ENCODE results near the gene LPIN3. TPM values are rescaled to one million over a fixed set of nuclear protein-coding genes. Genes with fewer than 3 reads are reported as not detected.

LPIN3 gene
- total RNA-seq, 1 experiment from 2014 or later, result 18.5 TPM

DNA sequence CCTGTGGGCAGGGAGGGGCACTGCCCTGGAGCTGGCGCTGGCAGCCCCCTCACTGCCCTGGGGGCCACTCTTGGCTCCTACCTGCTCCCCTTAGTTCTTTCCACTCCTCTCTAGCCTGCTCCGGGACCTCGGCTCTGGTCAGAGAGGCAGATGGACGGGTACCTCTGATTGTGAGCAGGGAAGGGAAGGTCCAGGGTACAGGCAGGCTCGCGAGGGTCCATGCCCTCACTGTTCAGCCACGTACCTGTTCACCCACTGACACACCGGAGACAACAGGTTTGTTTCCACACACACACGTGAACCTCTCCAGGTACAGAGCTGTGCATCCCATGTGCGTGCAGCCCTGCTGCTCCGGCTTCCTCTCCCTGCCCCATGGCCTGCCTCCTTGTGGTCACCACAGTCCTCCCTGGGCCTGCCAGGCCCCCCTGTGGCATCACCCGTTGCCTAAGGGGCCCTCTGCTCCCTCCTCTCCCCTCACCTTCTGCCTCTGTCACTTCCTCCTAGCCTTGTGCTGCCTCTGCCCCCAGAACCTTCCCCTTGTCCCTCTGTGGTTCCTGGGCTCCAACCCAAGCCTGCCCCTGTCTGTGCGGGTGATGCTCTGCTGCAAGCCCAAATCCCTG lies 23.7 kb downstream of the LPIN3 start:
- Histone ChIP-seq H3K27me3 (ENCODE audit: insufficient read depth, low read length) (no peaks in the 10 kb centered on the region), H3K4me3 (replicated peaks in 1 of 2; ENCODE audit: low read depth in 1 of 2, low read length in 2 of 2) (no peak overlapping the region), H2AFZ (ENCODE audit: low read depth, low read length, poor library complexity, severe bottlenecking) (no peak overlapping the region), H3K36me3 (ENCODE audit: control insufficient read depth in 1 of 2, insufficient read depth in 2 of 2, low read length in 2 of 2) (no peaks in the 10 kb centered on the region), H4K20me1 (ENCODE audit: insufficient read depth) (no peaks in the 10 kb centered on the region), H3K9me2 (ENCODE audit: insufficient read depth) (no peaks in the 10 kb centered on the region), H3K79me2 (ENCODE audit: insufficient read depth, low read length) (no peaks in the 10 kb centered on the region), H3K9me3 (ENCODE audit: control insufficient read depth in 1 of 2, insufficient read depth in 1 of 2, low read depth in 1 of 2, low read length in 2 of 2) (no peaks in the 10 kb centered on the region), H3K27ac (ENCODE audit: low read depth, low read length) (no peak overlapping the region), H3K4me2 (ENCODE audit: low read length) (no peak overlapping the region), H3K4me1 (ENCODE audit: control insufficient read depth in 1 of 2, insufficient read depth in 2 of 2, low read length in 2 of 2) (no peaks in the 10 kb centered on the region), H3K9ac (ENCODE audit: low read length) (no peak overlapping the region)
- ChIA-PET CTCF (no interaction called here), RAD21 (ENCODE audit: low non-redundant PET in 1 of 2, low total read pairs in 2 of 2, uncharacterized antibody in 2 of 2, unreplicated experiment in 2 of 2) (no interaction called here), POLR2A (no interaction called here)
- no TSS peak for BruUV-seq (replicated peaks)
- DNase-seq (ENCODE audit: low read depth, low spot score), result no peak
- ATAC-seq, result peak; percentile 27; the same call in 1 of the 2 replicates
- TF ChIP-seq, protein P1, sequence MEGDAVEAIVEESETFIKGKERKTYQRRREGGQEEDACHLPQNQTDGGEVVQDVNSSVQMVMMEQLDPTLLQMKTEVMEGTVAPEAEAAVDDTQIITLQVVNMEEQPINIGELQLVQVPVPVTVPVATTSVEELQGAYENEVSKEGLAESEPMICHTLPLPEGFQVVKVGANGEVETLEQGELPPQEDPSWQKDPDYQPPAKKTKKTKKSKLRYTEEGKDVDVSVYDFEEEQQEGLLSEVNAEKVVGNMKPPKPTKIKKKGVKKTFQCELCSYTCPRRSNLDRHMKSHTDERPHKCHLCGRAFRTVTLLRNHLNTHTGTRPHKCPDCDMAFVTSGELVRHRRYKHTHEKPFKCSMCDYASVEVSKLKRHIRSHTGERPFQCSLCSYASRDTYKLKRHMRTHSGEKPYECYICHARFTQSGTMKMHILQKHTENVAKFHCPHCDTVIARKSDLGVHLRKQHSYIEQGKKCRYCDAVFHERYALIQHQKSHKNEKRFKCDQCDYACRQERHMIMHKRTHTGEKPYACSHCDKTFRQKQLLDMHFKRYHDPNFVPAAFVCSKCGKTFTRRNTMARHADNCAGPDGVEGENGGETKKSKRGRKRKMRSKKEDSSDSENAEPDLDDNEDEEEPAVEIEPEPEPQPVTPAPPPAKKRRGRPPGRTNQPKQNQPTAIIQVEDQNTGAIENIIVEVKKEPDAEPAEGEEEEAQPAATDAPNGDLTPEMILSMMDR (IDR thresholded peaks at IDR 0.05 in 2 of 3, conservative IDR thresholded peaks at IDR 0.05 in 1 of 3; ENCODE audit: borderline replicate concordance in 1 of 3, insufficient read depth in 1 of 3, low read depth in 2 of 3, low read length in 2 of 3), result 0 out of 6 replicates have a peak, but pooled peaks of 1 of the 3 experiments have one; percentile 8
- TF ChIP-seq POLR2AphosphoS5 (IDR thresholded peaks at IDR 0.05; ENCODE audit: low read depth, low read length) (no peak), ZFX (IDR thresholded peaks at IDR 0.05) (no peak)
- intact Hi-C loops (cut with micrococcal nuclease), result no loop called here

DNA sequence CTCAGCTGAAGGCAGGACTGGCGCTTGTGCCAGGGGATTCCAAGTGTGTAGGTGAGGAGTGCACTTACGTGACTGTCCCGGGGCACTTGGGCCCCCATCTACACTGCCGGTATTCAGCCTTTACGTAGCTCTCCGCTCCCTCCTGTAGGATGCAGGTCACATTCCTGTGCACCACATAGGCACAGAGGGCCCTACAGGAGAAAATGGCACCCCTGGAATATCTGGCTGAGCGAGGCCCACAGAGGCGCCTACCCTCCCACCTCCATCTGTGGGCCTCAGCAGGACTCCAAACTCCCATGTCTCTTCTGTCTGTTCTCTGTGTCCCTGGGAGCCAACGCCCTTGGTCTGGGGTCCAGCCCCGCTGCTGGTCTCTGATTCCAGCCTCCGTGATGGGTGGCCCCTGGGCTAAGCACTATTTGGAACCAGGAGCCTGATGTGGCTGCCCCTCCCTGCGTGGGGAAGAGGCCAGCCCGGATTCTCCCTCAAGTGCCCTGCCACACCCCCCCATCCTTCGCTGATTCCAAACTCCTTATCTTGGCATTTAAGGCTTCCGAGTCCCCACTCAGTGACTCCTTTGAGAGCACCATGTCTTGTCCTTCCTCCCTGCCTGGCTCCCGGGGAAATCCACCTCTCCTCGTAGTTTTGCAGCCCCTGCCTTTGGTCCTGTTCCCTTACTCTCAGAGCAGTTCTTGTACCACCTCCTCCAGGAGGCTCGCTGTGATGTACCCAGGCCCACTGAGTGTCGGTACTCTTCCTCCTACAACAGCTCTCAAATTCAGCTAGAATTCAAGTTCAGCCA lies 24.5 kb downstream of the LPIN3 start:
- no peaks in the 10 kb centered on the region for H3K36me3 ChIP-seq (ENCODE audit: control insufficient read depth in 1 of 2, insufficient read depth in 2 of 2, low read length in 2 of 2)
- no peak overlapping the region for H3K4me2 ChIP-seq (ENCODE audit: low read length)
- no peak for DNase-seq (ENCODE audit: low read depth, low spot score)
- H3K4me3 ChIP-seq (replicated peaks in 1 of 2; ENCODE audit: low read depth in 1 of 2, low read length in 2 of 2), result no peak overlapping the region
- no peaks in the 10 kb centered on the region for H3K4me1 ChIP-seq (ENCODE audit: control insufficient read depth in 1 of 2, insufficient read depth in 2 of 2, low read length in 2 of 2)
- no peak overlapping the region for H3K9ac ChIP-seq (ENCODE audit: low read length)
- BruUV-seq (replicated peaks), result no TSS peak
- intact Hi-C loops (cut with micrococcal nuclease), result no loop called here
- no peaks in the 10 kb centered on the region for H3K27me3 ChIP-seq (ENCODE audit: insufficient read depth, low read length)
- no peaks in the 10 kb centered on the region for H3K79me2 ChIP-seq (ENCODE audit: insufficient read depth, low read length)
- H3K27ac ChIP-seq (ENCODE audit: low read depth, low read length), result no peak overlapping the region
- H3K9me2 ChIP-seq (ENCODE audit: insufficient read depth), result no peaks in the 10 kb centered on the region
- H3K9me3 ChIP-seq (ENCODE audit: control insufficient read depth in 1 of 2, insufficient read depth in 1 of 2, low read depth in 1 of 2, low read length in 2 of 2), result no peaks in the 10 kb centered on the region
- H2AFZ ChIP-seq (ENCODE audit: low read depth, low read length, poor library complexity, severe bottlenecking), result no peak overlapping the region
- RAD21 ChIA-PET (ENCODE audit: low non-redundant PET in 1 of 2, low total read pairs in 2 of 2, uncharacterized antibody in 2 of 2, unreplicated experiment in 2 of 2), result no interaction called here
- ATAC-seq, result no peak
- POLR2A ChIA-PET, result no interaction called here
- TF ChIP-seq POLR2A (IDR thresholded peaks at IDR 0.05; ENCODE audit: borderline replicate concordance, extremely low read depth, insufficient read depth, insufficient read length), result no peak
- no peak for TF ChIP-seq JUND (IDR thresholded peaks at IDR 0.05)
- no peak for TF ChIP-seq SRF (IDR thresholded peaks at IDR 0.05; ENCODE audit: low read depth)
- TF ChIP-seq EZH2 (IDR thresholded peaks at IDR 0.05), result no peak
- no peak for TF ChIP-seq RAD21 (IDR thresholded peaks at IDR 0.05; ENCODE audit: low read depth)
- TF ChIP-seq POLR2AphosphoS5 (IDR thresholded peaks at IDR 0.05; ENCODE audit: low read depth, low read length), result no peak
- TF ChIP-seq SIN3A (IDR thresholded peaks at IDR 0.05; ENCODE audit: low read depth), result no peak
- TF ChIP-seq, protein P1 (IDR thresholded peaks at IDR 0.05 in 2 of 3, conservative IDR thresholded peaks at IDR 0.05 in 1 of 3; ENCODE audit: borderline replicate concordance in 1 of 3, insufficient read depth in 1 of 3, low read depth in 2 of 3, low read length in 2 of 3), result no peak
- TF ChIP-seq ZFX (IDR thresholded peaks at IDR 0.05), result no peak
- no peak for TF ChIP-seq FOSL1 (IDR thresholded peaks at IDR 0.05; ENCODE audit: low read depth)
- no peak for TF ChIP-seq ELF1 (IDR thresholded peaks at IDR 0.05; ENCODE audit: borderline replicate concordance, low read depth)
- TF ChIP-seq CBX3 (IDR thresholded peaks at IDR 0.05; ENCODE audit: low read depth), result no peak
- TF ChIP-seq EZH2phosphoT487 (IDR thresholded peaks at IDR 0.05; ENCODE audit: borderline replicate concordance), result no peak
- TF ChIP-seq SP1 (IDR thresholded peaks at IDR 0.05; ENCODE audit: low read depth), result no peak
- no peak for TF ChIP-seq EGR1 (IDR thresholded peaks at IDR 0.05; ENCODE audit: low read depth)
- TF ChIP-seq CEBPB (IDR thresholded peaks at IDR 0.05; ENCODE audit: low read depth), result no peak
- no peak for TF ChIP-seq TCF7L2 (IDR thresholded peaks at IDR 0.05; ENCODE audit: borderline replicate concordance, extremely low read depth, insufficient read depth, insufficient read length)
- no peaks in the 10 kb centered on the region for H4K20me1 ChIP-seq (ENCODE audit: insufficient read depth)
- CTCF ChIA-PET, result no interaction called here
